GM19468 (cell line): Measurements from ENCODE around the gene TSPEAR.
"Not testable (repeated sequence)": the region's sequence is repeated elsewhere in the genome, so short reads cannot be mapped to it uniquely, and the experiment has no call there.

ENCODE experiments used
- ATAC-seq: cut with Tn5 transposase; IDR thresholded peaks from one replicate; pipeline ENCODE4 v1.9.1; 2021; ENCODE audit warnings: mild to moderate bottlenecking, moderate library complexity, moderate number of reproducible peaks; ENCODE audit not compliant: unreplicated experiment; ENCODE audit errors: extremely low read depth

The TSPEAR gene

GRCh38 chr21:44596068-44596725, 115.2 kb downstream of the TSPEAR start:
- ATAC-seq = no peak

DNA sequence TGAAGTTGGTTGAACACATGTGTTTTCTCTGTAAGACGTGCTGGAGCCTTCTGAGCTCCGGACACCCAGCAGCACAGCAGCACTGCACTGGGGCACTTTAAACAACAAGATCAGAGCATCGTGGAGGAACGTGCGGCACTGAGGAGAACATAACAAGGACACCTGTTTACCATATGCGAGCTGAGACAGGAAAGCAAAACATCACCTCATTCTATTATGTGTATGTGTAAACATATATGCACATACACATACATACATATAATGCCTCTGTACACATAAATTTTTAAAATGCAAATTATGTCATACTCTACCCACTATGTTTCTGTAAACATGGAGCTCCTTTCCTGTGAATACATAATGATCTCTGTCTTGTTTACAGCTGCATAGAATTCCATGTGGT, 115.8 kb downstream of the TSPEAR start:
- ATAC-seq = no peak

DNA sequence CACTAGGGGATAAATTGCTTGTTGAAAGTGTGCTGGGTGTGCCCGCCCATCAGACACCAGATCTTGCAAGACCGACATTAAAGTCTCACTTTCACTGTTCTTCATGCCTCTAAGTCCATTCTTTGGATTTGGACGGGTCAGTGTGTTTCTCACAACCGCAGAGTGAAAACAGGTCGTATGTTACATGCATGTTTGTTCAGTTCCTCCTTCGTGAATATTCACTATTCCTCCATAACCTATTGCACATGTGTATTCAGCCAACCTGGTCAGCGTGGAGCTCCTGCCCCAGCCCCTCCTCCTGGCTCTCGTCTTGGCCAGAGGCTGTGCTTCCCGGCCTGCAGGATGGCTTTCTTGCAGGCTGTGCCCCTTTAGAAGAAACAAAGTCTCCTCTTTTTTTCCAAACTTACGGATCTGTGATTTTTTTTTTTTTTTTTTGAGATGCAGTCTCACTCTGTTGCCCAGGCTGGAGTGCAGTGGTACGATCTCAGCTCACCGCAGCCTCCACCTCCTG, 116.9 kb downstream of the TSPEAR start:
- ATAC-seq = no peak

GRCh38 chr21:44593598-44594405, 117.6 kb downstream of the TSPEAR start:
- no peak for ATAC-seq

DNA sequence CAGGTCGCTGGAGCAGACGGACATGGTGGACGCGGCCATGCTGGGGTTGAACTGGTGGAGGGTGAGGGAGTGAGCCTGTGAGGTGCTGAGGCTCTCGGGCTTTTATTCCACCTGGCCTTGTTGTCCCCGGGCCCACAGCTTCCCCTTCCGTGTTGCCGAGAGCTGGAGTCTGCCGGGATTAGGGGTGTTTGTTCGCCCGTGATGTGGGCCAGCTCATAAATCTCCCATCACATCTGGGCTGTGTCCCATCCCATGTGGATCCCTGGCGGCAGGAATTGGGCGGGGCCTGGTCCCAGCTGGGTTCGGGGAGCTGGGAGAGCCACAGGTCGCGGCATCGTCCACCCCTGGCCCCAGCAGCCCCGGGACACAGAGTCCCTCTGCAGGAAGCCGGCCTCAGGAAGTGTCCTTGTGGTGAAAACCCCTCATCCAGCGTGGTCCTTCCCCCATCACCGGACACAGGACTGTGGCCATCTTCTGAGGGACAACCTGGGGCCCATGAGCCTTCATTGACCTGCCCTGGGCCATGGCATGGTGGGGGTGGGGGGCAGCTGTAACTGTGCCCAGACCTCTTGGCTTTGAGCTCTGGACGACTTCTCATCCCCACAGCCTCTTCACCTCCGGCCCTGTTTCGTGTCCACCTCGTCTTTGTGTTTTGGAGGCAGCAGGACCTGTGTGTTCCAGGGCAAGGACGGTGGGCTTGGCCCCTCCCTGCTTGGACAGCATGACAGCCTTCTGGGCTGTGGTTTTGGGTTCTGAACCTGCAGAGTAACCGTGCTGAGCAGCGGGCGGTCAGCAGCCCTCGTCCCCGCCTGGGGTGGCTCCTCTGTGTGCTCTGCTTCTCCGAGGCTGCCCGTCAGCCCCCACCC, 118.7 kb downstream of the TSPEAR start, which contains the start of gene KRTAP10-6:
Gene KRTAP10-6 (minus strand): TSS at position 60 of the 866 bp plus-strand sequence. CDS start 21 bp downstream, at position 39.
- no peak for ATAC-seq

GRCh38 chr21:44591801-44592130, 119.6 kb downstream of the TSPEAR start:
- not testable (repeated sequence) for ATAC-seq

DNA sequence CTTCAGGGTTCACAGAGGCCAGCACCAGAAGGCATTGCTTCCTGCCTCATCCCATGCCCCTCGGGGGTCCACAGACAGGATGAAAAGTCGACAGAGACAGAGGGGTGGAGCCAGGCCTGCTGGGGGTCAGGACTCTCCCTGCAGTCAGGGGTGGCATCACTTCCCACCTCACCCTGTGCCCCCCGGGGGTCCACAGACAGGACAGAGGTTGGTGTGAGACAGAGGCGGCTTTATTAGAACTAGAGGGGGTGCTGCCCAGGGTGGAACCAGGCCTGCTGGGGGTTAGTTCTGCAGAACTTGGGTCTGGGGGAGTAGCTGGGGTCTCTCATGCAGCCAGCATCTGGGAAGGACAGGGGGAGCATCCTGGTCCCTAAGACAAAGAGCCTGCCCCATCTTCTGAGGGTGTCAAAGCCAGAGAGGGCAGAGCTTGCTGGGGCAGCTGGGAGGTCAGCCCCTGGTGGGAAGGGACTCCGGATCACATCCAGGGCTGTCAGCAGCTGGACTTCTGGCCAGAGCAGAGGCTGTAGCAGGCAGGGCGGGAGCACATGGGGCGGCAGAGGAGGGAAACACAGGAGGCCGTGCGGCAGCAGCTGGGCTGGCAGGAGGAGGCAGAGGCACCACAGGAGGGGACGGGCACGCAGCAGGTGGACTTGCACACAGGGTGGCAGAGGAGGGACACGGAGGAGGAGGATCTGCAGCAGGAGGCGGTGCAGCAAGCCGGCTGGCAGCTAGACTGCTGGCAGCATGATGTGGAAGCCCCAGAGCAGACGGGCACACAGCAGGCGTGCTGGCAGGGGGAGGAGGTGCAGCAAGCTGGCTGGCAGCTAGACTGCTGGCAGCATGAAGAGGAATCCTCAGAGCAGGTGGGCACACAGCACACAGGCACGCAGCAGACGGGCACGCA, 120.2 kb downstream of the TSPEAR start:
- ATAC-seq = not testable (repeated sequence)

DNA sequence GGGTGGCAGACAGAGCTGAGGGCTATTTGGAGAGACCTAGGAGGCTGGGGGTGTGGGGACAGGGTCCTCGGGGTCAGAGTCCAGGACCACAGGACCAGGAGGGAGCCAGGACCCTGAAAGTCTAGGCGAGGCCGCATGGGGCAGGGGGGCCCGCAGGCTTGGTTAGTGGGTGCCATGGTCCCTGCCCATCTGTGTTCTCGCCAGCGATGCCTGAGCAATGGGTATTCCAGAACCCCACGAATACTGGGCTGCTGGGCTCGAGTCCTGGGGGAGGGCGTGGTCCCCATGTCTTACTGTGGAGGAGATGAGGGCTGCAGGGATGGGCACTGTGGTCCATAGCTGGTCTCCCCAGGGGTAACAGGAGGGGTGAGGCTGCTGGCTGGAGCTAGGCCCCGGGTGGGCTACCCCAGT, 121.1 kb downstream of the TSPEAR start:
- ATAC-seq = no peak

- ATAC-seq = no peak
These were observed 121.6 kb downstream of the TSPEAR start for GRCh38 chr21:44589586-44590305.

- no peak for ATAC-seq
These were observed 122.3 kb downstream of the TSPEAR start for GRCh38 chr21:44589094-44589493.

GRCh38 chr21:44585892-44586291, 125.5 kb downstream of the TSPEAR start:
- ATAC-seq = no peak

DNA sequence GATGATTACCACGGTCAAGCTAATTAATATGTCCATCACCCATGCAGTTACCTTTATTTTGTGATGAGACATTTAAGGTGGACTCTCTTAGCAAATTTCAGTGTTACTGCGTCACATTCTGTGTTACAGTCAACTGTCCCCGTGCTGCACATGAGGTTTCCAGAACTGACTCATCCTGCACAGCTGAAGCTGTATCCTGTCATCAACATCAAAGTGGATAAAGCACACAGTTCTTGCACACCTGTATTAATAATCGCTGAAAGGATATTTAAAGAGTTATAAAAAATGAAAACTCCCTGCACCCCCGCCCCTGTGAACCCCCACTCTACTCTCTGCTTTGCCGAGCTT, 127.6 kb downstream of the TSPEAR start:
- no peak for ATAC-seq

DNA sequence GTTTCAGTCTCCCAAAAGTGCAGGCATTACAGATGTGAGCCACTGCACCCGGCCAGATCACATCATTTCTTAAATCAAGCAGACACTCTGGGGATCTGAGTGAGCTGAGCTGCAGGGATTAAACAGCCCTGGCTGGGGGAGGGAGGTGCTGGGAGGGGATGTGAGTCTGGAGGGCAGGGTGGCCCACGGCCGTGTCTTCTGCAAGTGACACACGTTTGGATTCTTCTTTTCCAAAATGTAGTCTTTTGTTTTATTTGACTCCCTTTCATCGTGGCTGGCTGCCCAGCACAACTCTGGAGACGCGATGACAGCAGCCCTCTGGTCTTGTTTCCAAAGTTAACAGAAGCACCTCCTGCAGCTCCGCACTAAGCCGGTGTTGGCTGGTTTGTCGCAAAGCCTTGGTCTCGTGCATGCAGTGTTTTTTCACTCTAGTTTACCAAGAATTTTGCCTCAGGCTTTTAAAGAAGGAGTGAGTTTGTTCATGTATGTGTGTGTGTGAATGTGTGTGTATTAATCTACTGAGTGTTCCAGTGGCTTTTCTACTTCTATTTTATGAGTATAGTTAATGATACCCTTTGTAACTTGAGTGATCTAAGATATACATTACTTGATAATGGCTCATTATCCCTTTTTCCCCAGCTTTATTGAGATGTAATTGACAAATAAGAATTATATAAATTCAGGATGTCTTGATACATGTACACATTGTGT, 128.1 kb downstream of the TSPEAR start:
- ATAC-seq = no peak

- ATAC-seq = no peak
These were observed 129.3 kb downstream of the TSPEAR start for GRCh38 chr21:44582055-44582454.

- no peak for ATAC-seq
These were observed 130.2 kb downstream of the TSPEAR start for GRCh38 chr21:44581158-44581557.

DNA sequence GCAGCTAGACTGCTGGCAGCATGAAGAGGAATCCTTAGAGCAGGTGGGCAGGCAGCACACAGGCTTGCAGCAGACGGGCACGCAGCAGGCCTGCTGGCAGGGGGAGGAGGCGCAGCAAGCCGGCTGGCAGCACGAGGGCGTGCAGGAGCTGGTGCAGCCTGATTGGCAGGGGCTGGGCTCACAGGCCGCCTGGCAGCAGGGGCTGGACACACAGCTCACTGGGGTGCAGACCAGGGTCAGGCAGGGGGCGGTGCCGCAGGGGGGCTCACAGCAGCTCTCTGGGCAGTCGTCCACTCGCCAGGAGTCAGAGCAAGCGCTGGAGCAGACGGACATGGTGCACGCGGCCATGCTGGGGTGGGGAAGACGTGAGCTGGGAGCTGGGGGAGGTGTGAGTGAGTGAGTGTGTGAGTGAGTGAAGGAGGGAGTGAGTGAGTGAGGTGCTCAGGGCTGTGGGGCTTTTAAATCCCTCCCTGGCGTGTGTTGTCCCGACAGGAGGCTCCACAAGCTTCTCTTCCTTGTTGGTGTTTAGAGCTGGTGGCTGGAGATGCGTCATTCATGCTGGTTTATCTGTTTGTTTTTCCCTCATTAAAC, 131.0 kb downstream of the TSPEAR start, which contains the start of gene KRTAP10-5:
Gene KRTAP10-5 (minus strand): TSS at position 374 of the 591 bp plus-strand sequence. CDS start 26 bp downstream, at position 348.
- ATAC-seq = not testable (repeated sequence)

GRCh38 chr21:44579833-44580144, 131.6 kb downstream of the TSPEAR start:
- no peak for ATAC-seq
